Measurements from ENCODE around the gene MCRIP2.

The MCRIP2 gene

GRCh38 chr16:646679-647172 lies 5.1 kb downstream of the MCRIP2 start:
- TF ChIP-seq REST (IDR thresholded peaks at IDR 0.05; ENCODE audit: low read depth) (no peak), USF1 (IDR thresholded peaks at IDR 0.05) (no peak), TAF1 (IDR thresholded peaks at IDR 0.05; ENCODE audit: low read depth) (no peak), TEAD4 (IDR thresholded peaks at IDR 0.05) (no peak), ZBTB7A (IDR thresholded peaks at IDR 0.05; ENCODE audit: low read depth) (no peak)

GRCh38 chr16:647173-647902 lies 5.7 kb downstream of the MCRIP2 start:
- no peak for TF ChIP-seq TEAD4 (IDR thresholded peaks at IDR 0.05)
- TF ChIP-seq REST (IDR thresholded peaks at IDR 0.05; ENCODE audit: low read depth) = no peak
- TF ChIP-seq EP300 (IDR thresholded peaks at IDR 0.05; ENCODE audit: borderline replicate concordance) = no peak
- TF ChIP-seq YY1 (IDR thresholded peaks at IDR 0.05; ENCODE audit: low read depth) = no peak
- no peak for TF ChIP-seq CEBPB (IDR thresholded peaks at IDR 0.05)
- no peak for TF ChIP-seq USF1 (IDR thresholded peaks at IDR 0.05)
- TF ChIP-seq CREB1 (IDR thresholded peaks at IDR 0.05; ENCODE audit: low read depth) = no peak
- TF ChIP-seq TCF12 (IDR thresholded peaks at IDR 0.05; ENCODE audit: low read depth) = no peak
- TF ChIP-seq EGR1 (IDR thresholded peaks at IDR 0.05) = no peak
- no peak for TF ChIP-seq RAD21 (IDR thresholded peaks at IDR 0.05; ENCODE audit: low read depth)
- TF ChIP-seq TAF1 (IDR thresholded peaks at IDR 0.05; ENCODE audit: low read depth) = no peak
- TF ChIP-seq NFIC (IDR thresholded peaks at IDR 0.05) = no peak
- TF ChIP-seq ZBTB7A (IDR thresholded peaks at IDR 0.05; ENCODE audit: low read depth) = no peak
- no peak for TF ChIP-seq MAX (IDR thresholded peaks at IDR 0.05)
- no peak for TF ChIP-seq FOXM1 (IDR thresholded peaks at IDR 0.05; ENCODE audit: borderline replicate concordance, low read depth)

- TF ChIP-seq NFIC (IDR thresholded peaks at IDR 0.05) (peak; percentile 63), USF1 (IDR thresholded peaks at IDR 0.05) (no peak), RAD21 (IDR thresholded peaks at IDR 0.05; ENCODE audit: low read depth) (peak; percentile 30; the same call in 1 of the 2 replicates), TAF1 (IDR thresholded peaks at IDR 0.05; ENCODE audit: low read depth) (no peak), CREB1 (IDR thresholded peaks at IDR 0.05; ENCODE audit: low read depth) (no peak), ZBTB7A (IDR thresholded peaks at IDR 0.05; ENCODE audit: low read depth) (no peak), CEBPB (IDR thresholded peaks at IDR 0.05) (no peak), TCF12 (IDR thresholded peaks at IDR 0.05; ENCODE audit: low read depth) (no peak), FOXM1 (IDR thresholded peaks at IDR 0.05; ENCODE audit: borderline replicate concordance, low read depth) (no peak), MAX (IDR thresholded peaks at IDR 0.05) (peak; percentile 50), EP300 (IDR thresholded peaks at IDR 0.05; ENCODE audit: borderline replicate concordance) (no peak), YY1 (IDR thresholded peaks at IDR 0.05; ENCODE audit: low read depth) (peak; percentile 76), EGR1 (IDR thresholded peaks at IDR 0.05) (no peak), TEAD4 (IDR thresholded peaks at IDR 0.05) (no peak), REST (IDR thresholded peaks at IDR 0.05; ENCODE audit: low read depth) (no peak)
These were observed 6.6 kb downstream of the MCRIP2 start for GRCh38 chr16:648071-648780.

Measured in Ishikawa (cell line).